GM06990 (cell line): ENCODE measurements around the gene RASSF8.

ENCODE experiments used
- DNase-seq: peaks from one replicate; pipeline ENCODE4 v3.0.0-alpha.2; 2011; ENCODE audit not compliant: insufficient read length; ENCODE audit errors: extremely low read depth
- H3K27me3 ChIP-seq: replicated peaks from 2 replicates; pipeline ENCODE4 v1.6.0; 2011; ENCODE audit warnings: low read length; ENCODE audit not compliant: control insufficient read depth, insufficient read depth
- H3K36me3 ChIP-seq: 2 replicates; pipeline ENCODE4 v1.5.1; 2011; ENCODE audit warnings: low read length; ENCODE audit not compliant: control insufficient read depth, insufficient read depth
- H3K4me3 ChIP-seq: replicated peaks from 2 replicates; pipeline ENCODE4 v1.5.1; 2011; ENCODE audit warnings: low read depth, mild to moderate bottlenecking, control low read depth, low read length
- CTCF ChIP-seq: IDR thresholded peaks from 2 replicates; pipeline ENCODE4 v1.5.1; 2011; ENCODE audit warnings: low read length, control low read depth, mild to moderate bottlenecking, inconsistent platforms; ENCODE audit not compliant: insufficient read depth, poor library complexity, severe bottlenecking

The RASSF8 gene

GRCh38 chr12:25972783-25973182 lies 14.3 kb downstream of the RASSF8 start:
- Histone ChIP-seq H3K36me3 (no peaks in the 10 kb centered on the region), H3K4me3 (no peak overlapping the region), H3K27me3 (peaks cover under 1% of the 10 kb centered on the region; the same call in 1 of the 2 replicates)
- no peak for DNase-seq
- no peak for TF ChIP-seq CTCF

- H3K36me3 ChIP-seq = no peaks in the 10 kb centered on the region
- TF ChIP-seq CTCF = no peak
- H3K27me3 ChIP-seq = no peaks in the 10 kb centered on the region; the same call in 1 of the 2 replicates
- no peak overlapping the region for H3K4me3 ChIP-seq
- DNase-seq = no peak
These were observed 16.7 kb downstream of the RASSF8 start for GRCh38 chr12:25975179-25975578.

- no peak overlapping the region for H3K4me3 ChIP-seq
- no peak for DNase-seq
- no peak for TF ChIP-seq CTCF
- H3K27me3 ChIP-seq = no peaks in the 10 kb centered on the region; the same call in 1 of the 2 replicates
- no peaks in the 10 kb centered on the region for H3K36me3 ChIP-seq
These were observed 17.2 kb downstream of the RASSF8 start for GRCh38 chr12:25975682-25976081.

- Histone ChIP-seq H3K4me3 (no peak overlapping the region), H3K36me3 (no peaks in the 10 kb centered on the region), H3K27me3 (no peaks in the 10 kb centered on the region; the same call in 1 of the 2 replicates)
- DNase-seq = no peak
- TF ChIP-seq CTCF = no peak
These were observed 17.8 kb downstream of the RASSF8 start for GRCh38 chr12:25976289-25976688.

GRCh38 chr12:25977047-25977446 lies 18.6 kb downstream of the RASSF8 start:
- H3K27me3 ChIP-seq = no peaks in the 10 kb centered on the region; the same call in 1 of the 2 replicates
- TF ChIP-seq CTCF = no peak
- no peaks in the 10 kb centered on the region for H3K36me3 ChIP-seq
- H3K4me3 ChIP-seq = no peak overlapping the region
- DNase-seq = no peak

- no peaks in the 10 kb centered on the region for H3K36me3 ChIP-seq
- TF ChIP-seq CTCF = no peak
- no peak for DNase-seq
- H3K27me3 ChIP-seq = no peaks in the 10 kb centered on the region; the same call in 1 of the 2 replicates
- H3K4me3 ChIP-seq = no peak overlapping the region
These were observed 20.6 kb downstream of the RASSF8 start for GRCh38 chr12:25979059-25979458.
